GM10266 (cell line): ENCODE data around the gene NTM.

Experiments
- DNase-seq: peaks from one replicate; pipeline ENCODE4 v3.0.0; 2012; ENCODE audit errors: extremely low spot score
- CTCF ChIP-seq: IDR thresholded peaks from 2 replicates; pipeline ENCODE4 v1.5.1; 2012; ENCODE audit warnings: mild to moderate bottlenecking, low read depth; ENCODE audit not compliant: control insufficient read depth, insufficient read depth; ENCODE audit errors: missing control alignments

The NTM gene

GRCh38 chr11:131354251-131354701 is 16.1 kb upstream of the NTM start:
- no peak for TF ChIP-seq CTCF
- no peak for DNase-seq

GRCh38 chr11:131356206-131356605 is 14.2 kb upstream of the NTM start:
- DNase-seq, result no peak
- TF ChIP-seq CTCF, result no peak

- no peak for DNase-seq
- no peak for TF ChIP-seq CTCF
Measured at GRCh38 chr11:131365329-131365930, 5.0 kb upstream of the NTM start.

GRCh38 chr11:131370901-131371790 is 731 bp downstream of the NTM start:
- TF ChIP-seq CTCF, result no peak
- DNase-seq, result no peak

GRCh38 chr11:131371791-131372104 is 1.3 kb downstream of the NTM start:
- no peak for TF ChIP-seq CTCF

GRCh38 chr11:131372234-131372962 is 2.0 kb downstream of the NTM start:
- DNase-seq, result no peak
- TF ChIP-seq CTCF, result no peak

More at GRCh38 chr11:131371791-131372104, 1.3 kb downstream of the NTM start:
- DNase-seq, result no peak

GRCh38 chr11:131373095-131373725 is 2.8 kb downstream of the NTM start:
- no peak for TF ChIP-seq CTCF
- DNase-seq, result no peak
